GM12801 (cell line): ENCODE data around the gene CTDP1.

Experiments used
- CTCF ChIP-seq: IDR thresholded peaks from one replicate; pipeline ENCODE4 v1.5.1; 2011; ENCODE audit warnings: control low read depth; ENCODE audit not compliant: insufficient read length; ENCODE audit errors: extremely low read depth

CTDP1 gene

DNA sequence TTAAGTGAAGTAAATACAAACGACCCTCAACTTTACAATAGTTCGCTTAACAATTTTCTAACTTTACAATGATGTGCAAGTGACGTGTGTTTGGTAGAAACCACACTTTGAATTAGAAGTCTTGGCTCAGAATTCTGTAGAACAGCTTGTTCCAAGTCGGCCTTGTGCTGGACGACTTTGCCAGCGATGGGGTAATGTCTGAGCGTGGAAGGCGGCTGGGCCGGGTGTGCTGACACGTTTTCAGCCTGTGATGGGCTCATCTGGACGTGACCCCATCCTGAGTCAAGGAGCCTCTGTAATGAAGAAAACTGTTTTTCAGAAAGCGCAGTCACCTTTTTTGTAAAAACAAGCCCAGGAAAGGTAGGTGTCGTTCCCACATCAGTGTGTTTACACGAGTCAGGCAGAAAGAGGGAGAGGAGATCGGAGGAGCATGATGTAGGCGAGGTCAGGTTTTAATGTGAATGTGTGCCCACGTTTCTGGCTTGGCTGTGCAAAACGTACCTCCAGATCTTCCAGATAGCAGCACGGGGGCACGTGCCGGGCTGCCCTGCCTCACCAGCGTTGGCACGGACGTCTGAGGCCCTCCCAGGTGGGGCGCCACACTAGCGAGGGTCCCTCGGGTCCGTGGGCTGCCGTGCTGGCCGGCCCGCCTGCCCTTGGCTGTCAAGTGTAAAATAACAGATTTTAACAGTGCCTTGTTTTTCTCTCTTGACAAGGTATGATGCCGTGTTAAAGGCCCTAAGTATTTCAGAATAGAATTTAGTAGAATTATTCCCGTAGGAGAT is 54.6 kb downstream of the CTDP1 start:
- no peak for TF ChIP-seq CTCF

GRCh38 chr18:79735071-79735980 is 55.7 kb downstream of the CTDP1 start:
- TF ChIP-seq CTCF, result no peak

GRCh38 chr18:79736230-79736629 is 56.6 kb downstream of the CTDP1 start:
- TF ChIP-seq CTCF, result no peak

DNA sequence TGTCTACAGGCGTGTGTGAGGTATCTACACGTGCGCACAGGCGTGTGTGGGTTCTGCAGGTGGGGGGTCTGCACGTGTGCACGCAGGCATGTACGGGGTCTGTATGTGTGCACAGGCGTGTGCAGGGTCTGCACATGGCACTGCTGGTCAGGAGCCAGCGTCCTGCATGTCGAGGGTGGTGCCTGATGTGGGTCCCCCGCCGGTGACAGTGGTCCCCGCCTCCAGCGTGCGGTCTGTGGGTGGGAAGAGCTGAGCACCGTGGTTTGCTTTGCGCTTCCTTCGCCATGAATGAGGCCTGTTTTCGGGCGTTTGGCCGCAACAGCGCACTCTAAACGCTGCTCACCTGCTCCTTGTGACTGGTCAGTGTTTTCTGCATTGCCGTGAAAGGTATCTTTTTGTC is 57.2 kb downstream of the CTDP1 start:
- TF ChIP-seq CTCF, result no peak

- TF ChIP-seq CTCF, result no peak
These were observed 57.8 kb downstream of the CTDP1 start for GRCh38 chr18:79737426-79737825.

GRCh38 chr18:79738041-79738461 is 58.4 kb downstream of the CTDP1 start:
- TF ChIP-seq CTCF, result no peak

- TF ChIP-seq CTCF, result no peak
These were observed 59.2 kb downstream of the CTDP1 start for GRCh38 chr18:79738581-79739439.
